Suprapubic skin (tissue), 4 donors: ENCODE measurements around the gene BRWD1.

Experiments
- EP300 ChIP-seq: sonication (generic); formaldehyde crosslinking; IDR thresholded peaks from one replicate; pipeline ENCODE4 v1.6.1; 2017; ENCODE audit warnings: antibody characterized with exemption
- POLR2A ChIP-seq, 2 donors: fragments of 450-650 bp; IDR thresholded peaks; one replicate each; pipeline ENCODE4 v1.6.1; 2017; ENCODE audit warnings: antibody characterized with exemption in 2 of 2, mild to moderate bottlenecking in 2 of 2, moderate library complexity in 2 of 2
- POLR2AphosphoS5 ChIP-seq, 3 donors: sonication (generic); formaldehyde crosslinking; IDR thresholded peaks; one replicate each; pipeline ENCODE4 v1.6.1; 2017; ENCODE audit warnings: antibody characterized with exemption in 3 of 3
- TF ChIP-seq, protein P1 (sequence below), 2 donors: fragments of 200-600 bp in 1 of 2; fragments of 450-650 bp in 1 of 2; sonication (generic) in 1 of 2; IDR thresholded peaks; one replicate each; pipeline ENCODE4 v1.5.1; 2016 to 2019; ENCODE audit warnings: antibody characterized with exemption in 2 of 2, mild to moderate bottlenecking in 1 of 2, moderate library complexity in 1 of 2

DNA sequence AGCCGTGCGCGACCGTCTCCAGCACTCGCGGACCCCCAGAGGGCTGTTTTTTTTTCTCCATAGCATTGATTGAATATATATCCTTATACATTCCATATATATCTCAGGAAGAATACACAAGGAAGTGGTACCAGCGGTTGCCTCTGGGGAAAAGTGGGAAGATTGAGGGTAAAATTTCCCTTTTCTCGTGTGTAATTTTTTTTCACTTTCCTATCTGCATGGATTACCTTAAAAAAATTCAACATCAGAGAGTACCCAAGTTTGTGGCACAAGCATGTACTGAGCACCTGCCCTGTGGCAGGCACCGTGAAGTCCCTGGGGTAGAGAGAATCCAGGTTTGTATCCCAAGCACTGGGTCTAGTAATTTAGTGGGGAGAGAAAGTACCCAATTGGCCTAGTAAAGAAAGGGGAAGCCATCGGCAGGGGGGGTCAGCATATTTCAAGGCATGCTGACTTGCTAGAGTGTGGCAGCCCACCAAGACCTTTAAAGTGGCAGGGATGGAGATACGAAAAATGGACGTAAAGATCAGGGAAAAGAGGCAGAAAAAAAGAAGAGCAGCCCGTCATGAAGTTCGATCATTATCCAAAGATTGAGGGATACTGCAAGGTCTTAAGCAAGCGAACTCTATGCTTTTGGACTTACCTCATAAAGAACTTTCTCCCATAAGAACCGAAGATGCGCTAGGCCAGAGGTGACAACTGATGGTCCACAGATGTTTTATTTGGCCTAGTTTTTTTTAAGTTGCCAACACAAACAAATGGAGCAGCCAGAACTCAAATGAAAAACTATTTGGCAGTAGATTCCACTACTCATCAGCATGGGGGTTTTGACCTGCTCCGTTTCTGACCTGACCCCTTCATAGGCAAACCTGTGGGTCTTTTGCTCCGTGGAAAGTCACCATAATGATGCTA is 36.9 kb upstream of the BRWD1 start:
- TF ChIP-seq, protein P1, sequence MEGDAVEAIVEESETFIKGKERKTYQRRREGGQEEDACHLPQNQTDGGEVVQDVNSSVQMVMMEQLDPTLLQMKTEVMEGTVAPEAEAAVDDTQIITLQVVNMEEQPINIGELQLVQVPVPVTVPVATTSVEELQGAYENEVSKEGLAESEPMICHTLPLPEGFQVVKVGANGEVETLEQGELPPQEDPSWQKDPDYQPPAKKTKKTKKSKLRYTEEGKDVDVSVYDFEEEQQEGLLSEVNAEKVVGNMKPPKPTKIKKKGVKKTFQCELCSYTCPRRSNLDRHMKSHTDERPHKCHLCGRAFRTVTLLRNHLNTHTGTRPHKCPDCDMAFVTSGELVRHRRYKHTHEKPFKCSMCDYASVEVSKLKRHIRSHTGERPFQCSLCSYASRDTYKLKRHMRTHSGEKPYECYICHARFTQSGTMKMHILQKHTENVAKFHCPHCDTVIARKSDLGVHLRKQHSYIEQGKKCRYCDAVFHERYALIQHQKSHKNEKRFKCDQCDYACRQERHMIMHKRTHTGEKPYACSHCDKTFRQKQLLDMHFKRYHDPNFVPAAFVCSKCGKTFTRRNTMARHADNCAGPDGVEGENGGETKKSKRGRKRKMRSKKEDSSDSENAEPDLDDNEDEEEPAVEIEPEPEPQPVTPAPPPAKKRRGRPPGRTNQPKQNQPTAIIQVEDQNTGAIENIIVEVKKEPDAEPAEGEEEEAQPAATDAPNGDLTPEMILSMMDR (IDR thresholded peaks at IDR 0.05) = no peak
- TF ChIP-seq POLR2A (IDR thresholded peaks at IDR 0.05) (no peak), EP300 (no peak), POLR2AphosphoS5 (IDR thresholded peaks at IDR 0.05) (no peak)
